Spinal cord (tissue), 10 donors: ENCODE data around the gene KCNK15. TPM values are rescaled to one million over a fixed set of nuclear protein-coding genes. Genes with fewer than 3 reads are reported as not detected.

ENCODE experiments used
- DNase-seq, 6 donors: peaks; one replicate each; pipeline versions ENCODE4 v3.0.0 to v3.0.0-alpha.2; 2013 to 2015; ENCODE audit warnings: low spot score in 6 of 6, low read depth in 4 of 6
- H3K27ac ChIP-seq: one replicate; pipeline ENCODE4 v1.5.1; 2013; ENCODE audit warnings: low read depth, low read length, control low read depth
- H3K27me3 ChIP-seq: one replicate; pipeline ENCODE4 v1.6.1; 2013; ENCODE audit warnings: low read length; ENCODE audit not compliant: control insufficient read depth, insufficient read depth
- H3K36me3 ChIP-seq: one replicate; pipeline ENCODE4 v1.6.1; 2013; ENCODE audit warnings: low read length; ENCODE audit not compliant: control insufficient read depth, insufficient read depth
- H3K4me1 ChIP-seq: one replicate; pipeline ENCODE4 v1.6.1; 2013; ENCODE audit warnings: low read length; ENCODE audit not compliant: control insufficient read depth, insufficient read depth
- H3K4me3 ChIP-seq: one replicate; pipeline ENCODE4 v1.5.1; 2013; ENCODE audit warnings: low read depth, low read length, control low read depth
- H3K9me3 ChIP-seq: one replicate; pipeline ENCODE4 v1.6.1; 2013; ENCODE audit warnings: low read length; ENCODE audit not compliant: control insufficient read depth, insufficient read depth
- WGBS: methylation state at CpG from one replicate; pipeline ENCODE4 v1.1.5; 2013; ENCODE audit warnings: missing lambda C conversion rate; ENCODE audit not compliant: insufficient coverage; 5-methylcytosine and 5-hydroxymethylcytosine counted together
- polyA plus RNA-seq, 2 donors: library from polyadenylated mRNA; unstranded; fragments of 120-200 nt; gene quantifications; one replicate each; pipeline ENCODE4 v1.2.1, GENCODE V29; 2013; ENCODE audit not compliant: insufficient read length in 2 of 2
- total RNA-seq, 2 donors: library from RNA; depleted of rRNA in 1 of 2; stranded (reverse); fragments of 120-200 nt in 1 of 2; fragments of >200 nt in 1 of 2; gene quantifications; one replicate each; pipeline versions ENCODE4 v1.2.3 to v1.2.4, GENCODE V29; 2013 to 2014
- donor health status: healthy.

The KCNK15 gene
- total and polyA plus RNA-seq, 4 donors = 0.15 to 0.55 (median 0.24) TPM

GRCh38 chr20:44796758-44797457, 51.2 kb downstream of the KCNK15 start:
- no peak for DNase-seq
- H3K4me1 ChIP-seq = no peaks in the 10 kb centered on the region
- no peak overlapping the region for H3K27ac ChIP-seq
- H3K9me3 ChIP-seq = no peaks in the 10 kb centered on the region
- no CpG with 5 or more reads among the region's 3 CpGs for WGBS
- H3K4me3 ChIP-seq = no peak overlapping the region
- no peaks in the 10 kb centered on the region for H3K27me3 ChIP-seq
- H3K36me3 ChIP-seq = peaks cover 3% of the 10 kb centered on the region

- WGBS = 100% methylated on average over 5 of the region's 5 CpGs
- DNase-seq = no peak
- no peak overlapping the region for H3K27ac ChIP-seq
These were observed 54.0 kb downstream of the KCNK15 start for GRCh38 chr20:44799691-44800090.

GRCh38 chr20:44800391-44801046, 54.9 kb downstream of the KCNK15 start:
- 74% methylated on average over 3 of the region's 8 CpGs for WGBS
- H3K4me1 ChIP-seq = peaks cover 14% of the 10 kb centered on the region
- H3K9me3 ChIP-seq = no peaks in the 10 kb centered on the region
- H3K4me3 ChIP-seq = no peak overlapping the region
- no peak for DNase-seq
- no peak overlapping the region for H3K27ac ChIP-seq
- no peaks in the 10 kb centered on the region for H3K27me3 ChIP-seq
- H3K36me3 ChIP-seq = peaks cover 5% of the 10 kb centered on the region

More at GRCh38 chr20:44799691-44800090, 54.0 kb downstream of the KCNK15 start:
- H3K9me3 ChIP-seq = no peaks in the 10 kb centered on the region
- peaks cover 5% of the 10 kb centered on the region for H3K36me3 ChIP-seq
- no peak overlapping the region for H3K4me3 ChIP-seq
- no peaks in the 10 kb centered on the region for H3K27me3 ChIP-seq
- H3K4me1 ChIP-seq = peaks cover 7% of the 10 kb centered on the region

Other genes with a start within 250 kb of the KCNK15 start
- 10 to 100 TPM; 54.9 to 86.9 TPM for gene SERINC3, start 223.8 kb upstream of the KCNK15 start, total RNA-seq
- gene SERINC3, start 223.8 kb upstream of the KCNK15 start, polyA plus RNA-seq = 10 to 100 TPM; 93.0 to 95.5 TPM
- gene PKIG, start 163.3 kb upstream of the KCNK15 start, total RNA-seq = 100 to 1,000 TPM in 1 of 2 donors, 10 to 100 TPM in 1; 25.5 to 107 TPM
- gene PKIG, start 163.3 kb upstream of the KCNK15 start, polyA plus RNA-seq = 10 to 100 TPM; 64.9 to 67.2 TPM
- 1 to 10 TPM; 1.3 to 2.8 TPM for gene ADA, start 94.2 kb upstream of the KCNK15 start, total RNA-seq
- 1 to 10 TPM; 3.0 to 3.1 TPM for gene ADA, start 94.2 kb upstream of the KCNK15 start, polyA plus RNA-seq
- under 1 TPM; 0.17 to 0.20 TPM for gene CCN5, start 30.5 kb upstream of the KCNK15 start, total RNA-seq
- gene CCN5, start 30.5 kb upstream of the KCNK15 start, polyA plus RNA-seq = under 1 TPM; 0.32 to 0.50 TPM
- 10 to 100 TPM; 12.4 to 24.5 TPM for gene RIMS4, start 64.7 kb downstream of the KCNK15 start, total RNA-seq
- gene RIMS4, start 64.7 kb downstream of the KCNK15 start, polyA plus RNA-seq = 10 to 100 TPM; 50.9 to 51.2 TPM
- 100 to 1,000 TPM; 139 to 258 TPM for gene YWHAB, start 139.8 kb downstream of the KCNK15 start, total RNA-seq
- gene YWHAB, start 139.8 kb downstream of the KCNK15 start, polyA plus RNA-seq = 100 to 1,000 TPM; 276 to 381 TPM
- gene PABPC1L, start 164.2 kb downstream of the KCNK15 start, total RNA-seq = 10 to 100 TPM; 12.0 to 15.4 TPM
- 10 to 100 TPM; 27.2 to 58.0 TPM for gene PABPC1L, start 164.2 kb downstream of the KCNK15 start, polyA plus RNA-seq
- 10 to 100 TPM; 10.8 to 23.9 TPM for gene TOMM34, start 214.5 kb downstream of the KCNK15 start, total RNA-seq
- 10 to 100 TPM; 27.9 to 28.5 TPM for gene TOMM34, start 214.5 kb downstream of the KCNK15 start, polyA plus RNA-seq
- 10 to 100 TPM; 20.7 to 36.5 TPM for gene STK4, start 220.6 kb downstream of the KCNK15 start, total RNA-seq
- 10 to 100 TPM; 13.5 to 15.3 TPM for gene STK4, start 220.6 kb downstream of the KCNK15 start, polyA plus RNA-seq